ENCODE results near the gene SLC27A2.

GRCh38 chr15:50260969-50261496 lies 79.0 kb downstream of the SLC27A2 start:
- no peak for TF ChIP-seq POLR2A (IDR thresholded peaks at IDR 0.05; ENCODE audit: extremely low read depth, insufficient read length)
- TF ChIP-seq CTCF (IDR thresholded peaks at IDR 0.05; ENCODE audit: low read depth, low read length) = no peak
- no peak for TF ChIP-seq MAX (IDR thresholded peaks at IDR 0.05; ENCODE audit: low read depth, low read length)
- no peak for TF ChIP-seq MYC (IDR thresholded peaks at IDR 0.05; ENCODE audit: low read depth, low read length)
